Non-pigmented ciliary epithelial cell (primary cell): ENCODE results near the gene MAST2.

Source experiments
- DNase-seq: peaks from one replicate; pipeline ENCODE4 v3.0.0-alpha.2; 2010; ENCODE audit warnings: low read depth

Gene MAST2

GRCh38 chr1:46067652-46068051 is 264.2 kb downstream of the MAST2 start:
- no peak for DNase-seq

DNA sequence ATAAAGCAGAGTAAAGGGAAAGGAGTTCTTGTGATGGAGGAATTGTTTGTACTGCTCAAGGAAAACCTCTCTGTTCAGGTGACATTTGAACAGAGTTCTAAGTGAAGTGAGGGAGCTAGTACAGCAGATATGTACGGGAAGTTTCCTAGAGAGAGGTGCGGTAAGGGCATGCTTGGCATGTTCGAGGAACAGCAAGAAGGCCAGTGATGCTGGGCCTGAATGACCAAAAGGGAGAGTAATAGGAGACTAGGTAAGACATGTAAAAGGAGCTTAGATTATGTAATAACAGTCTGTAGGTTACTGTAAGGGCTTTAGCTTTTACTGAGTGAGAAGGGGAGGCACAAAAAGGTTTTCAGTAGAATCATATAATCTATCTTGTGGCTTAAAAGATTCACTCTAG is 265.1 kb downstream of the MAST2 start:
- DNase-seq: no peak

- no peak for DNase-seq
Measured at GRCh38 chr1:46070164-46070814, 266.9 kb downstream of the MAST2 start.

DNA sequence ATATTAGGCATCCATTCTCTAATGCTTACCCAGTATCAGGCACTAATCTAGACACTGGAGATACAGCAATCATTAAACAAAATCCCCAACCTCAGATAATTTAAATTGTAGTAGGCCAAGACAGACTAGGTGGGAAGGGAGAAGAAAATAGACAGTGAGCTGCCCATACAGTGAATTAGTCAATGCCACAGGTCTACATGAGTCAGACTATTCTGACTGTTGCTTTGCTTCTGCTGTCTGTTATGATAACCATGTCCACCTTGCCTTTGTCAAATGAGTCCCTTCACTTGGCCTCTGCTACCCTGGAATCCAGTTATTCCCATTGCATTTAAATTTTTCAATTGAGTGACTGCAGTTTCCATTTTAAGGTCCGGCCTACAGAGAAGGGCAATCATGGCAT is 269.6 kb downstream of the MAST2 start:
- DNase-seq: no peak

DNA sequence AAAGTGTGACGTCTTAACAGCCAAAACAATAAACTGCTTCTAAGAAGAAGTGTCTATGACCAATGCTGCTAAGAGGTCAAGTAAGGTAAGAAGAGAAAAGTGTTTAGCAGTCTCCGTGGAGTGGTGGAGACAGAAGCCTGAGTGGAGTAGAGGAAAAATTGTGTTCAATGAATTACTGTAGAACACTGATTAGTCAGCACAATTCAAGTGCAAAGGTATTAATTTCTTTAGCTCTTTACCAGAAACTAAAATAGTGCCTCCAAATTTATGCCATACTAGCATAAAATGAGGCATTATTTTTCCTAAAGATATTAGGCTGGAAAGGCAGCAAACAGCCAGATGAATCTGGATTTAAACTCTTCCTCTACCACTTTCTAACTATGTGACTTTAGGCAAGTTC is 272.9 kb downstream of the MAST2 start:
- no peak for DNase-seq

DNA sequence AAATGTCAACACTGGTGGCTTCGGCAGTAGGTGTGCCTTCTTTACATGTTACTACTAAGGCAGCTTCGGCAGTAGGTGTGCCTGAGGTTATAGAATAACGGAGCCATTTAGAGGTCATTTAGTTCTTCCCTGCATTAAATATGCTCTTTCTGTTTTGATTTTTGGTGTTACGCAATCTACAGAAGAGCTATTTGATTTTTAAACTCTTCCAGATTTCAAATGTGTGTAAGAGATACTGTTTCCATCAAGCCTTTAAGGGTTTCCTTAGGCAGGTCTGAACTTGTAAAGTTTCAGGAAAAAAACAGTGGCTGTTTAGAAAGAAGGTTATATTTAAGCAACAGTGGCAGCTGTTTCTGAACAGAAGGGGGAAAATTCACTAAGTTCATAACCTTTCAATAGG is 274.2 kb downstream of the MAST2 start:
- no peak for DNase-seq

DNA sequence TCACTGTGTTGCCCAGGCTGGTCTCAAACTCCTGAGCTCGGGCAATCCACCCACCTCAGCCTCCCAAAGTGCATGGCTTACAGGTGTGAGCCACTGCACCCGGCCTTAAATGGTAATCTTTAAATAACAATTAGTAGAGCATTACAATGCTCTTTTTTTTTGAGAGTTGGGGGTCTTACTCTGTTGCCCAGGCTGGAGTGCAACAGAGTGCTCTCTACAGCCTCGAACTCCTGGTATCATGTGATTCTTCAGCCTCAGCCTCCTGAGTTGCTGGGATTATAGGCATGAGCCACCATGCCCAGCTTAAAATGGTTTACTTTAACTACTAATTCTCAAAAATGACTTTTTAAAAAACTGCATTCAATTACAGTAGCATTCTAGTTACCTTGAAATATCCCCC is 276.8 kb downstream of the MAST2 start:
- no peak for DNase-seq

DNA sequence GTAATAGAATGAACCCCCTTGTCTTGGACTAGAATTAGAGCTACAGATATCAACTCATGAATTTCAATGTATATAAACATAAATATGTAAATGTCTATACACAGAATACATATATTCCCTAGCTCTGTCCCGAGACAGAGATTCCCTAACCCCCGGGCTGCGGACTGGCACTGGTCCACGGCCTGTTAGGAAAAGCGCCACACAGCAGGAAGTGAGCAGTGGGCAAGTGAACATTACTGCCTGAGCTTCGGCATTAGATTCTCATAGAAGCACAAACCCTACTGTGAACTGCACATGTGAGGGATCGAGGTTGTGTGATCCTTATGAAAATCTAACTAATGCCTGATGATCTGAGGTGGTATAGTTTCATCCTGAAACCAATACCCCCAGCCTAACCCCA is 277.8 kb downstream of the MAST2 start:
- DNase-seq: no peak

- DNase-seq: no peak
Measured at GRCh38 chr1:46081619-46082018, 278.2 kb downstream of the MAST2 start.

DNA sequence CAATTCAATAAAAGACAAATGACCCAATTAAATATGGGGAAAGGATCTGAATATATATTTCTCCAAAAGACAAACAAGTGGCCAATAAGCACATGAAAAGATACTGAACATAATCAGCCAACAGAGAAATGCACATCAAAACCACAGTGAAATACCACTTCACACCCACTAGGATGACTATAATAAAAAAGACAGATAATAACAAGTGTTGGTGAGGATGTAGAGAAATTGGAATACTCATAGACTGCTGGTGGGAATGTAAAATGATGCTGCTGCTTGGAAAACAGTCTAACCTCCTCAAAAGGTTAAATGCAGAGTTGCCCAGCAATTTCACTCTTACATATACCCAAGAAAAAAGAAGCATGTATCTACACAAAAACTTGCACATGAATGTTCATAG is 280.2 kb downstream of the MAST2 start:
- no peak for DNase-seq

DNA sequence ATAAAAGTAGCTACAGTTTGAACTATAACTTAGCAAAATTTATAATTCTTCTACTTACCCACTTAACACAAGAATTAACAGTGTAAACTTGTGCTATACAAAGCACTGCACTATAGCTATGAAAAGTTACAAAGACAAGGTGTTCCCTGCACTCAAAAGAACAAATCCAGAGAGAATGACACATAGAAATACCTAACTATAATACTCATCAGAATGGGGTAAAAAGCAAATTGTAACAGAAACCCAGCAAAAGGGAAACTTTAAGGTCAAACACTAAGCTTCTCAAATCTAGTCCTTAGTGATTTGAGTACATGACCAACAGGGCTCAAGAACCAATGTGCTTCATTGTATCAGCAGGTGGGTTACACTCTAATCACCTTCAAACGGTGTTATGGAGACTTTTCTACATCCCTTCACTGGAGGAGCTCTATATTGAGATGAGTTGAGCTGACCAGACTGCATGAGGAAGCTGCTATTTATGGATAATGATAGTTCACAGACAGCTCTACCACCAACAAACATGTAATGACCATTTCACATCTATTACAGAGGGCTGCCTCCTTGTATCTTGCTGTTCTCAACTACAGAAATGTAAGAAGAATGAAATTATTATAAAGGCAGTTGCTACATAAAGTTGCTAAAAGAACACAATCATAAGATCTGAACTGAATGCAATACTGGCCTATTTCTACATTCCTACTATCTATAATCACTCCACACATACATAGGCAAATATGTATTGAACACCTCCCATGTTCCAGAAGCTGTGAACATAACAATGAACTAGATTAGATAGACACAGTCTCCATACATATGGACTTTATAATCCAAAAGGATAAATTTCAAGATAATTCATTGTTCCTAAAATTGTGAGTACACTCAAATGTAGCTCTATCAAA is 281.4 kb downstream of the MAST2 start:
- no peak for DNase-seq
